GM23338 (cell line): ENCODE results near the gene DNAI2. TPM values are rescaled to one million over a fixed set of nuclear protein-coding genes. Genes with fewer than 3 reads are reported as not detected.

Source experiments
- ATAC-seq: fragments of 200-7000 bp; cut with Tn5 transposase; 3 replicates; pipeline ENCODE4 v1.9.1; 2020
- DNase-seq: peaks from one replicate; pipeline ENCODE4 v3.0.0-alpha.2; 2015; ENCODE audit warnings: low spot score
- H2AFZ ChIP-seq: fragments of 200-600 bp; sonication (generic); 2 replicates; pipeline ENCODE4 v1.8.0; 2016; ENCODE audit warnings: antibody characterized with exemption, mild to moderate bottlenecking, moderate library complexity
- H3F3A ChIP-seq: fragments of 200-600 bp; sonication (generic); replicated peaks from 2 replicates; pipeline ENCODE4 v1.8.0; 2017; ENCODE audit warnings: antibody characterized with exemption, mixed run types, low read depth
- H3K27ac ChIP-seq: fragments of 200-600 bp; sonication (generic); 2 replicates; pipeline ENCODE4 v1.6.1; 2016; ENCODE audit warnings: low read depth
- H3K27me3 ChIP-seq: fragments of 200-600 bp; sonication (generic); 2 replicates; pipeline ENCODE4 v1.8.0; 2016; ENCODE audit warnings: mild to moderate bottlenecking, mixed run types, moderate library complexity; ENCODE audit not compliant: insufficient read depth
- H3K36me3 ChIP-seq: fragments of 200-600 bp; sonication (generic); 2 replicates; pipeline ENCODE4 v1.8.0; 2016; ENCODE audit warnings: mild to moderate bottlenecking; ENCODE audit not compliant: insufficient read depth
- H3K4me1 ChIP-seq: fragments of 200-600 bp; sonication (generic); 2 replicates; pipeline ENCODE4 v1.8.0; 2016; ENCODE audit warnings: mild to moderate bottlenecking, moderate library complexity; ENCODE audit not compliant: insufficient read depth
- H3K4me2 ChIP-seq: fragments of 200-600 bp; sonication (generic); 2 replicates; pipeline ENCODE4 v1.7.1; 2017; ENCODE audit warnings: mixed run types
- H3K4me3 ChIP-seq: fragments of 200-600 bp; sonication (generic); 2 replicates; pipeline ENCODE4 v1.6.1; 2016; ENCODE audit warnings: mixed run types
- H3K79me2 ChIP-seq: fragments of 200-600 bp; sonication (generic); replicated peaks from 2 replicates; pipeline ENCODE4 v1.8.0; 2017; ENCODE audit warnings: mild to moderate bottlenecking; ENCODE audit not compliant: insufficient read depth
- H3K9me2 ChIP-seq: fragments of 200-600 bp; sonication (generic); 2 replicates; pipeline ENCODE4 v1.8.0; 2017; ENCODE audit not compliant: insufficient read depth
- H4K20me1 ChIP-seq: fragments of 200-600 bp; sonication (generic); replicated peaks from 2 replicates; pipeline ENCODE4 v1.8.0; 2017; ENCODE audit warnings: mild to moderate bottlenecking; ENCODE audit not compliant: insufficient read depth
- H3K27ac Mint-ChIP-seq: 2 replicates; pipeline ENCODE4 v1.8.0; 2020; ENCODE audit warnings: inconsistent platforms, mild to moderate bottlenecking, moderate library complexity, mixed read lengths
- H3K27me3 Mint-ChIP-seq: 3 replicates; pipeline ENCODE4 v1.8.0; 2022; ENCODE audit warnings: low read depth, mild to moderate bottlenecking, moderate library complexity, mixed read lengths, inconsistent platforms; ENCODE audit not compliant: insufficient read depth, poor library complexity
- H3K36me3 Mint-ChIP-seq: 3 replicates; pipeline ENCODE4 v1.8.0; 2021; ENCODE audit warnings: low read depth, mild to moderate bottlenecking, inconsistent platforms, moderate library complexity, mixed read lengths
- H3K4me1 Mint-ChIP-seq: 3 replicates; pipeline ENCODE4 v1.8.0; 2020; ENCODE audit warnings: mild to moderate bottlenecking, inconsistent platforms, mixed read lengths
- H3K4me3 Mint-ChIP-seq: 3 replicates; pipeline ENCODE4 v1.8.0; 2021; ENCODE audit warnings: moderate library complexity, mild to moderate bottlenecking, inconsistent platforms, mixed read lengths
- H3K9me3 Mint-ChIP-seq: 3 replicates; pipeline ENCODE4 v1.8.0; 2020; ENCODE audit warnings: moderate library complexity, mild to moderate bottlenecking, inconsistent platforms, mixed read lengths
- CREB1 ChIP-seq: fragments of 250-450 bp; sonication (Bioruptor Pico); IDR thresholded peaks from 2 replicates; pipeline ENCODE4 v1.5.0; 2020; ENCODE audit warnings: low read depth, mild to moderate bottlenecking, moderate library complexity
- CTCF ChIP-seq, 2 experiments: fragments of 200-600 bp in 1 of 2; sonication (generic) in 1 of 2; conservative IDR thresholded peaks; 2 replicates each; pipeline versions ENCODE4 v1.5.1 to v1.6.1; 2016 to 2017; ENCODE audit warnings: antibody characterized with exemption in 2 of 2, low read depth in 2 of 2, mild to moderate bottlenecking in 2 of 2, moderate library complexity in 1 of 2
- ETS1 ChIP-seq: IDR thresholded peaks from 2 replicates; pipeline ENCODE4 v1.6.1; 2016; ENCODE audit warnings: antibody characterized with exemption
- REST ChIP-seq: IDR thresholded peaks from one replicate; pipeline ENCODE4 v1.6.1; 2018; ENCODE audit warnings: antibody characterized with exemption; ENCODE audit not compliant: unreplicated experiment
- ZNF114 ChIP-seq: fragments of 250-450 bp; sonication (Bioruptor Pico); IDR thresholded peaks from 2 replicates; pipeline ENCODE4 v1.5.0; 2020; ENCODE audit warnings: mild to moderate bottlenecking, moderate library complexity
- polyA plus RNA-seq: library from polyadenylated mRNA; unstranded; fragments of >200 nt; fragmentation: Nextera tagmentation; extraction: Ambion mirVana; gene quantifications from 2 replicates; pipeline ENCODE4 v1.2.1, GENCODE V29; 2016
- total RNA-seq: library from RNA; depleted of rRNA; stranded (reverse); fragments of >200 nt; shearing (Covaris generic); gene quantifications from 2 replicates; pipeline ENCODE4 v1.2.3, GENCODE V29; 2014

Gene DNAI2
- total and polyA plus RNA-seq, 2 experiments from 2014 or later, result 0.21 TPM; not detected in 1

- no peak for TF ChIP-seq REST
- no peak for TF ChIP-seq ETS1
- no peak for TF ChIP-seq ZNF114 (CRISPR knock-in tag)
Observed at GRCh38 chr17:74353446-74354060, 79.5 kb downstream of the DNAI2 start (continued).

- no peak overlapping the region for H3K27ac Mint-ChIP-seq
- H3K4me1 Mint-ChIP-seq, result peaks cover 17% of the 10 kb centered on the region
- Histone ChIP-seq H3K27me3 (peaks cover 76% of the 10 kb centered on the region), H3K4me2 (no peak overlapping the region; the same call in 1 of the 2 replicates), H3K4me1 (peaks cover 4% of the 10 kb centered on the region; the same call in 1 of the 2 replicates), H3F3A (no peaks in the 10 kb centered on the region), H2AFZ (no peak overlapping the region), H3K79me2 (no peaks in the 10 kb centered on the region), H3K36me3 (no peaks in the 10 kb centered on the region), H3K4me3 (no peak overlapping the region), H3K9me2 (no peaks in the 10 kb centered on the region), H4K20me1 (no peaks in the 10 kb centered on the region; the same call in 1 of the 2 replicates), H3K27ac (no peak overlapping the region)
- H3K36me3 Mint-ChIP-seq, result peaks cover 6% of the 10 kb centered on the region; the same call in 2 of the 3 replicates
- ATAC-seq, result peak; percentile 58
- no peak for TF ChIP-seq ZNF114 (CRISPR knock-in tag)
- peak; percentile 40; the same call in 1 of the 2 replicates for TF ChIP-seq CREB1 (CRISPR knock-in tag)
- TF ChIP-seq CTCF (conservative IDR thresholded peaks at IDR 0.05; ENCODE audit: low read depth in 2 of 2), result peak; percentile 77 to 100
- peak; percentile 91 for DNase-seq
- 0 out of 3 replicates have a peak overlapping the region, but pooled peaks have one; percentile 19 for H3K4me3 Mint-ChIP-seq
- peaks cover 58% of the 10 kb centered on the region for H3K27me3 Mint-ChIP-seq
- no peaks in the 10 kb centered on the region for H3K9me3 Mint-ChIP-seq
Observed at GRCh38 chr17:74354123-74354522, 80.1 kb downstream of the DNAI2 start.
